Keratinocyte (primary cell): ENCODE results near the gene KAT2B.

ENCODE experiments used
- CTCF ChIP-seq, 3 experiments: IDR thresholded peaks in 1 of 3; conservative IDR thresholded peaks in 1 of 3; optimal IDR thresholded peaks in 1 of 3; 2 replicates in 2 of 3; 3 replicates in 1 of 3; pipeline versions ENCODE3 to v1.5.1; 2011; ENCODE audit warnings: low read length in 3 of 3, mild to moderate bottlenecking in 3 of 3, moderate library complexity in 2 of 3, control low read depth in 1 of 3, inconsistent platforms in 1 of 3; ENCODE audit not compliant: insufficient read depth in 2 of 3; ENCODE audit errors: extremely low read depth in 1 of 3
- EZH2 ChIP-seq: IDR thresholded peaks from one replicate; pipeline ENCODE4 v1.6.1; 2012; ENCODE audit warnings: inconsistent platforms, mild to moderate bottlenecking, low read length, moderate library complexity

- TF ChIP-seq CTCF (optimal IDR thresholded peaks at IDR 0.05 in 1 of 3, IDR thresholded peaks at IDR 0.05 in 1 of 3, conservative IDR thresholded peaks at IDR 0.05 in 1 of 3; ENCODE audit: extremely low read depth in 1 of 3, insufficient read depth in 2 of 3, low read length in 3 of 3) = no peak
- no peak for TF ChIP-seq EZH2
Observed at GRCh38 chr3:20185331-20185678, 145.1 kb downstream of the KAT2B start.
